AG04449 (cell line): ENCODE results near the gene AOPEP.

Experiments
- CTCF ChIA-PET: fragments of 350-600 bp; formaldehyde crosslinking; extraction: SDS; loops from one replicate; lab custom pipeline; 2021; ENCODE audit warnings: antibody characterized with exemption; lab: Yijun Ruan, JAX
- POLR2A ChIA-PET: fragments of 400-600, 350-600 bp; formaldehyde crosslinking; extraction: SDS; loops from one replicate; lab custom pipeline; 2020; ENCODE audit warnings: antibody characterized with exemption, inconsistent platforms; lab: Yijun Ruan, JAX
- DNase-seq: peaks from one replicate; pipeline ENCODE4 v3.0.0-alpha.2; 2010; ENCODE audit warnings: low read depth, low spot score
- H3K4me3 ChIP-seq: 2 replicates; pipeline ENCODE4 v1.5.1; 2011; ENCODE audit warnings: low read depth, mild to moderate bottlenecking, control low read depth, low read length
- CTCF ChIP-seq: IDR thresholded peaks from one replicate; pipeline ENCODE4 v1.5.1; 2011; ENCODE audit warnings: mild to moderate bottlenecking, moderate library complexity, low read length, control low read depth, inconsistent platforms; ENCODE audit not compliant: insufficient read depth; ENCODE audit errors: missing control alignments

The AOPEP gene

GRCh38 chr9:94888775-94889174 lies 162.3 kb downstream of the AOPEP start:
- no peak overlapping the region for H3K4me3 ChIP-seq
- DNase-seq = no peak
- ChIA-PET CTCF (interaction anchor here (1.6 kb wide), 1 partner anchor 10 kb away, joined by 3 read pairs; no protein-coding TSS in a partner anchor), POLR2A (no interaction called here)
- TF ChIP-seq CTCF = no peak

GRCh38 chr9:94889628-94890027 lies 163.1 kb downstream of the AOPEP start:
- H3K4me3 ChIP-seq = no peak overlapping the region
- CTCF ChIA-PET = no interaction called here
- POLR2A ChIA-PET = no interaction called here
- TF ChIP-seq CTCF = no peak
- no peak for DNase-seq

GRCh38 chr9:94891183-94891582 lies 164.7 kb downstream of the AOPEP start:
- no peak overlapping the region for H3K4me3 ChIP-seq
- ChIA-PET POLR2A (no interaction called here), CTCF (interaction anchor here (0.5 kb wide), 1 partner anchor 237 kb away, joined by 4 read pairs; no protein-coding TSS in a partner anchor)
- no peak for TF ChIP-seq CTCF
- no peak for DNase-seq

GRCh38 chr9:94892675-94893074 lies 166.2 kb downstream of the AOPEP start:
- CTCF ChIA-PET = no interaction called here
- no peak for TF ChIP-seq CTCF

GRCh38 chr9:94894094-94894699 lies 167.7 kb downstream of the AOPEP start:
- no peak for TF ChIP-seq CTCF
- ChIA-PET CTCF (interaction anchor here (1.3 to 1.8 kb wide), 2 partner anchors 17 to 111 kb away, joined by 3 read pairs; no protein-coding TSS in a partner anchor), POLR2A (no interaction called here)
- DNase-seq = no peak
- H3K4me3 ChIP-seq = no peak overlapping the region

More at GRCh38 chr9:94892675-94893074, 166.2 kb downstream of the AOPEP start:
- no peak for DNase-seq
- H3K4me3 ChIP-seq = no peak overlapping the region
- POLR2A ChIA-PET = no interaction called here

- no peak overlapping the region for H3K4me3 ChIP-seq
- no peak for DNase-seq
- POLR2A ChIA-PET = no interaction called here
- CTCF ChIA-PET = interaction anchor here (1.3 to 1.8 kb wide), 2 partner anchors 19 to 112 kb away, joined by 3 read pairs; no protein-coding TSS in a partner anchor
- no peak for TF ChIP-seq CTCF
These were observed 169.2 kb downstream of the AOPEP start for GRCh38 chr9:94895668-94896067.
